Astrocyte (in vitro differentiated cells and primary cell): ENCODE data around the gene FGD6. TPM values are rescaled to one million over a fixed set of nuclear protein-coding genes. Genes with fewer than 3 reads are reported as not detected.
A peak's percentile ranks its signal among the peaks of the same experiment; 100 is the strongest.

ENCODE experiments used
- DNase-seq: peaks from one replicate; pipeline ENCODE4 v3.0.0-alpha.2; 2010; ENCODE audit warnings: low read depth
- FAIRE-seq: peaks from 2 replicates; lab custom pipeline; 2011; peaks lifted over from hg19 to GRCh38; lab: Jason Lieb, UNC
- H2AFZ ChIP-seq: 2 replicates; pipeline ENCODE4 v1.6.0; 2012; ENCODE audit warnings: low read depth, low read length, inconsistent platforms
- H3K27ac ChIP-seq: 2 replicates; pipeline ENCODE4 v1.5.1; 2011; ENCODE audit warnings: low read depth, low read length, inconsistent platforms
- H3K27me3 ChIP-seq: 2 replicates; pipeline ENCODE4 v1.6.0; 2011; ENCODE audit warnings: low read length, inconsistent platforms; ENCODE audit not compliant: insufficient read depth
- H3K36me3 ChIP-seq: 2 replicates; pipeline ENCODE4 v1.5.1; 2011; ENCODE audit warnings: low read length, inconsistent platforms; ENCODE audit not compliant: insufficient read depth
- H3K4me1 ChIP-seq: 2 replicates; pipeline ENCODE4 v1.5.1; 2011; ENCODE audit warnings: low read length, inconsistent platforms; ENCODE audit not compliant: insufficient read depth
- H3K4me2 ChIP-seq: 2 replicates; pipeline ENCODE4 v1.6.0; 2012; ENCODE audit warnings: low read length, inconsistent platforms
- H3K4me3 ChIP-seq: 2 replicates; pipeline ENCODE4 v1.5.1; 2011; ENCODE audit warnings: low read depth, mild to moderate bottlenecking, low read length, inconsistent platforms; ENCODE audit not compliant: insufficient read depth
- H3K79me2 ChIP-seq: 2 replicates; pipeline ENCODE4 v1.6.0; 2012; ENCODE audit warnings: mild to moderate bottlenecking, low read length, inconsistent platforms; ENCODE audit not compliant: insufficient read depth
- H3K9ac ChIP-seq: 2 replicates; pipeline ENCODE4 v1.6.0; 2012; ENCODE audit warnings: mild to moderate bottlenecking, low read length, inconsistent platforms
- H3K9me3 ChIP-seq: 2 replicates; pipeline ENCODE4 v1.5.1; 2012; ENCODE audit warnings: low read depth, mild to moderate bottlenecking, low read length, inconsistent platforms; ENCODE audit not compliant: insufficient read depth
- H4K20me1 ChIP-seq: 2 replicates; pipeline ENCODE4 v1.6.0; 2012; ENCODE audit warnings: low read length, inconsistent platforms; ENCODE audit not compliant: insufficient read depth
- H3K27ac Mint-ChIP-seq: one replicate; pipeline ENCODE4 v1.8.0; 2021; ENCODE audit warnings: mild to moderate bottlenecking, mixed read lengths; ENCODE audit not compliant: unreplicated experiment
- H3K27me3 Mint-ChIP-seq: one replicate; pipeline ENCODE4 v1.8.0; 2021; ENCODE audit warnings: low read depth, mixed read lengths; ENCODE audit not compliant: unreplicated experiment
- H3K36me3 Mint-ChIP-seq: one replicate; pipeline ENCODE4 v1.8.0; 2021; ENCODE audit warnings: low read depth, mixed read lengths; ENCODE audit not compliant: unreplicated experiment
- H3K4me1 Mint-ChIP-seq: one replicate; pipeline ENCODE4 v1.8.0; 2021; ENCODE audit warnings: low read depth, mixed read lengths; ENCODE audit not compliant: unreplicated experiment
- H3K4me3 Mint-ChIP-seq: one replicate; pipeline ENCODE4 v1.8.0; 2021; ENCODE audit warnings: mild to moderate bottlenecking, moderate library complexity, mixed read lengths; ENCODE audit not compliant: unreplicated experiment
- H3K9me3 Mint-ChIP-seq: one replicate; pipeline ENCODE4 v1.8.0; 2021; ENCODE audit warnings: mild to moderate bottlenecking, mixed read lengths; ENCODE audit not compliant: unreplicated experiment
- CTCF ChIP-seq: IDR thresholded peaks from 2 replicates; pipeline ENCODE4 v1.5.1; 2011; ENCODE audit warnings: low read depth, mild to moderate bottlenecking, inconsistent platforms, low read length, moderate library complexity; ENCODE audit not compliant: insufficient read depth
- EZH2 ChIP-seq: IDR thresholded peaks from 2 replicates; pipeline ENCODE4 v1.6.1; 2012; ENCODE audit warnings: mild to moderate bottlenecking, low read length, inconsistent platforms; ENCODE audit not compliant: insufficient read depth
- total RNA-seq: library from RNA; stranded (reverse); gene quantifications from 2 replicates; pipeline ENCODE4 v1.2.1, GENCODE V29; 2021

The FGD6 gene
- total RNA-seq, 1 donor from 2014 or later: 26.5 TPM

DNA sequence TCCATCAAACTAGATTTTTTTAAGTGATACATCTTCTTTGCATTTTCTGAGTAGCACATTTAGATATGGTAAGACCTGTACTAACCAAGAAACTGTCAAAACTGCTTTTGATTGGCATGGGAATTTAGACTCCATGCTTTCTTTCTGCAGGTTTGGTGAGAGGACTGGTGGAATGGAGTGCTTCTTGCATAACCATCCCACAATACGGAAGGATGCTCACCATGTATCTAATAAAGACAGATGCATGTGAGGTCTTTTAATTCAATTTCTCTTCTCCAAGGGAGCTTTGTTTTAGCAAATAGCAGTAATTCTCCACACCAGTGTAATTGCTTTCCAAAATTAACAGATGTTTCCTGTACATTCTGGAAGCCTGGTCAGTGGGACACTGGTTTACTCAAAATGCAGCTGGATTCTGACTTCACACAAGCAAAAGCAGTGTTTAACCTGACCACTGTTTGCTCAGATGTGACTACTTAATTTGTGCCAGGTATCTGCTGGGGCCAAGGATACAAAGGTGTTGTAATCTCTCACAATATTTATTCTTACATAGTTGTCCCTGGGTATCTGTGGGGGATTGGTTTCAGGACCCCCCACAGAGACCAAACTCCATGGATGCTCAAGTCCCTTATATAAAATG lies 26.1 kb downstream of the FGD6 start:
- no peaks in the 10 kb centered on the region for H3K27me3 Mint-ChIP-seq
- Histone ChIP-seq H3K4me3 (no peak overlapping the region), H3K27me3 (no peaks in the 10 kb centered on the region), H3K79me2 (peaks cover 15% of the 10 kb centered on the region), H3K27ac (no peak overlapping the region), H2AFZ (no peak overlapping the region), H4K20me1 (peaks cover 5% of the 10 kb centered on the region), H3K4me1 (no peaks in the 10 kb centered on the region), H3K36me3 (peaks cover 5% of the 10 kb centered on the region), H3K9ac (no peak overlapping the region), H3K9me3 (no peaks in the 10 kb centered on the region), H3K4me2 (no peak overlapping the region)
- peaks cover 2% of the 10 kb centered on the region for H3K36me3 Mint-ChIP-seq
- no peaks in the 10 kb centered on the region for H3K9me3 Mint-ChIP-seq
- no peak for DNase-seq
- no peak overlapping the region for H3K4me3 Mint-ChIP-seq
- TF ChIP-seq CTCF (no peak), EZH2 (no peak)
- no peak overlapping the region for H3K27ac Mint-ChIP-seq
- H3K4me1 Mint-ChIP-seq: peaks cover 12% of the 10 kb centered on the region
- FAIRE-seq: no peak

- Histone ChIP-seq H3K36me3 (peaks cover 3% of the 10 kb centered on the region), H3K4me1 (peaks cover 6% of the 10 kb centered on the region), H3K9me3 (no peaks in the 10 kb centered on the region), H3K79me2 (peaks cover 4% of the 10 kb centered on the region), H3K9ac (no peak overlapping the region), H3K4me3 (no peak overlapping the region), H4K20me1 (peaks cover 5% of the 10 kb centered on the region), H3K4me2 (no peak overlapping the region), H3K27ac (no peak overlapping the region), H3K27me3 (no peaks in the 10 kb centered on the region), H2AFZ (no peak overlapping the region)
- peak overlapping the region; percentile 3 for H3K27ac Mint-ChIP-seq
- peaks cover 8% of the 10 kb centered on the region for H3K36me3 Mint-ChIP-seq
- no peak overlapping the region for H3K4me3 Mint-ChIP-seq
- DNase-seq (no peak), FAIRE-seq (no peak)
- no peaks in the 10 kb centered on the region for H3K9me3 Mint-ChIP-seq
- no peaks in the 10 kb centered on the region for H3K27me3 Mint-ChIP-seq
- peaks cover 17% of the 10 kb centered on the region for H3K4me1 Mint-ChIP-seq
- TF ChIP-seq CTCF: no peak
- TF ChIP-seq EZH2: no peak
Observed at GRCh38 chr12:95187865-95188415, 29.3 kb downstream of the FGD6 start.

DNA sequence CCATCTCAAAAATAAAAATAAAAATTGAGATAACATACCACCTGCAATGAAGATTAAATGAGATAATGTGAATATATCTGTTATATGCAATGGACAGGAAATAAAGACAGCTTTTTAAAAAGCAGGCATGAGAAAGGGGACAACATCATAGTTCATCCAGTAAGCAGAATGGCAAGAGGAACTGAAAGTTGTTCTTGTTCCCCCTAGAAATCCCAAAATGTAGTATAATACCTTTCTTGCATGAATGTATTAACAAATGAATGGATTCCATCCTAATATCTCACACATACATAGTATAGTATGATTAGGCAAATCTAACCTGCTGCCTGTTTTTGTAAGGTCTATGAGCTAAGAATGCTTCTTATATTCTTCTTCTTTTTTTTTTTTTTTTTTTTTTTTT lies 31.4 kb downstream of the FGD6 start:
- H4K20me1 ChIP-seq: no peaks in the 10 kb centered on the region
- Mint-ChIP-seq H3K27me3 (no peaks in the 10 kb centered on the region), H3K4me1 (peaks cover 19% of the 10 kb centered on the region), H3K36me3 (peaks cover 9% of the 10 kb centered on the region), H3K9me3 (no peaks in the 10 kb centered on the region), H3K4me3 (no peak overlapping the region), H3K27ac (no peak overlapping the region)
- peaks cover 4% of the 10 kb centered on the region for H3K79me2 ChIP-seq
- H3K36me3 ChIP-seq: no peaks in the 10 kb centered on the region
- no peak overlapping the region for H2AFZ ChIP-seq
- H3K4me2 ChIP-seq: no peak overlapping the region
- H3K9ac ChIP-seq: no peak overlapping the region
- FAIRE-seq: no peak
- H3K4me1 ChIP-seq: peaks cover 11% of the 10 kb centered on the region
- DNase-seq: no peak
- no peak overlapping the region for H3K4me3 ChIP-seq
- H3K27ac ChIP-seq: no peak overlapping the region
- H3K27me3 ChIP-seq: no peaks in the 10 kb centered on the region
- TF ChIP-seq CTCF: no peak
- no peak for TF ChIP-seq EZH2
- no peaks in the 10 kb centered on the region for H3K9me3 ChIP-seq
